K562 (cell line): ENCODE results near the gene ANO3.

Experiments used
- ATF2 ChIP-seq: sonication (generic); formaldehyde crosslinking; IDR thresholded peaks from 2 replicates; pipeline ENCODE4 v1.8.1; 2022; ENCODE audit warnings: missing genetic modification reagents
- CBX5 ChIP-seq: IDR thresholded peaks from 2 replicates; pipeline ENCODE4 v1.6.1; 2014; ENCODE audit warnings: low read depth, borderline replicate concordance
- CREB1 ChIP-seq, 2 experiments: sonication (generic) in 1 of 2; formaldehyde crosslinking in 1 of 2; IDR thresholded peaks; 2 replicates each; pipeline versions ENCODE4 v1.6.1 to v1.8.0; 2012 to 2022; ENCODE audit warnings: inconsistent platforms in 1 of 2, mild to moderate bottlenecking in 1 of 2, missing genetic modification reagents in 1 of 2, moderate library complexity in 1 of 2
- DNMT1 ChIP-seq: fragments of 450-650 bp; IDR thresholded peaks from 2 replicates; pipeline ENCODE4 v1.6.1; 2016; ENCODE audit warnings: antibody characterized with exemption, mild to moderate bottlenecking
- FOXP1 ChIP-seq: sonication (generic); formaldehyde crosslinking; IDR thresholded peaks from 2 replicates; pipeline ENCODE4 v1.8.0; 2022; ENCODE audit warnings: mild to moderate bottlenecking, missing genetic modification reagents
- SREBF1 ChIP-seq: fragments of 150-350 bp; IDR thresholded peaks from 2 replicates; pipeline ENCODE4 v1.6.1; 2014; ENCODE audit warnings: antibody characterized with exemption, low read depth, low read length, borderline replicate concordance
- ZBTB11 ChIP-seq, 3 experiments: fragments of 200-800 bp in 1 of 3; fragments of 250-450 bp in 1 of 3; fragments of 450-650 bp in 1 of 3; sonication (Bioruptor Pico) in 1 of 3; sonication (Bioruptor generic) in 1 of 3; formaldehyde crosslinking in 1 of 3; IDR thresholded peaks; 2 replicates each; pipeline versions ENCODE4 v1.6.1 to v1.8.0; 2016 to 2022; ENCODE audit warnings: mild to moderate bottlenecking in 2 of 3, missing genetic modification characterization in 2 of 3, missing compliant biosample characterization in 1 of 3, moderate library complexity in 1 of 3
- ZBTB2 ChIP-seq: fragments of 450-650 bp; IDR thresholded peaks from 2 replicates; pipeline ENCODE4 v1.6.1; 2016; ENCODE audit warnings: antibody characterized with exemption
- ZNF23 ChIP-seq: fragments of 250-450 bp; sonication (Bioruptor Pico); IDR thresholded peaks from 2 replicates; pipeline ENCODE4 v1.4.0; 2020; ENCODE audit warnings: mild to moderate bottlenecking
- TF ChIP-seq, protein P1 (sequence below), 3 experiments: IDR thresholded peaks in 2 of 3; conservative IDR thresholded peaks in 1 of 3; 2 replicates each; pipeline ENCODE4 v1.5.1; 2011 to 2012; ENCODE audit warnings: low read length in 3 of 3, mild to moderate bottlenecking in 3 of 3, control low read depth in 2 of 3, improper control_type of control experiment in 1 of 3, inconsistent platforms in 1 of 3, low read depth in 1 of 3, mixed read lengths in 1 of 3, moderate library complexity in 1 of 3; ENCODE audit not compliant: insufficient read depth in 2 of 3

DNA sequence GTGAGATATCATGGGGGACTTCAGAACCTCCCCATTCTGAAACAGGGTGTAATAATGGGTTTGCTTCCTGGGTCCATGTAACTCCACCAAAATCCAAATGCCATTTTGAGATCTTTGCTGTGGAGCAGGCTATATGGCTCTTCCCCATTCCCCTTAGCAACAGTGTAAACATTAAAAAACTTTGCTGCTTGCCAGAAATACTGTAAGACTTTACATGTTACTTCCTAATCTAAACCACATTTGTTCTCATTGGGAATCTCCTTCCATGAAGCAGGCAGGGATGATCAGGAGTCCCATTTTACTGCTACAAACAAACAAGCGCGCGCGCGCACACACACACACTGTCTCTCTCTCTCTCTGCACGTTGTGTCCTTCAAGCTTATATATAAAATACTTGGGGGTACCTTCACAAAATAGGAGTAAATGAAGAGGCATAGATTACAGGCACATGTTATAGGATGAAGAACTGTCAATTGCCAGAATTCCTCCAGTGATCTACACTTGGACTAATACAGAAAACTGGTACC is 86.5 kb downstream of the ANO3 start:
- no peak for TF ChIP-seq ZBTB2
- TF ChIP-seq, protein P1, sequence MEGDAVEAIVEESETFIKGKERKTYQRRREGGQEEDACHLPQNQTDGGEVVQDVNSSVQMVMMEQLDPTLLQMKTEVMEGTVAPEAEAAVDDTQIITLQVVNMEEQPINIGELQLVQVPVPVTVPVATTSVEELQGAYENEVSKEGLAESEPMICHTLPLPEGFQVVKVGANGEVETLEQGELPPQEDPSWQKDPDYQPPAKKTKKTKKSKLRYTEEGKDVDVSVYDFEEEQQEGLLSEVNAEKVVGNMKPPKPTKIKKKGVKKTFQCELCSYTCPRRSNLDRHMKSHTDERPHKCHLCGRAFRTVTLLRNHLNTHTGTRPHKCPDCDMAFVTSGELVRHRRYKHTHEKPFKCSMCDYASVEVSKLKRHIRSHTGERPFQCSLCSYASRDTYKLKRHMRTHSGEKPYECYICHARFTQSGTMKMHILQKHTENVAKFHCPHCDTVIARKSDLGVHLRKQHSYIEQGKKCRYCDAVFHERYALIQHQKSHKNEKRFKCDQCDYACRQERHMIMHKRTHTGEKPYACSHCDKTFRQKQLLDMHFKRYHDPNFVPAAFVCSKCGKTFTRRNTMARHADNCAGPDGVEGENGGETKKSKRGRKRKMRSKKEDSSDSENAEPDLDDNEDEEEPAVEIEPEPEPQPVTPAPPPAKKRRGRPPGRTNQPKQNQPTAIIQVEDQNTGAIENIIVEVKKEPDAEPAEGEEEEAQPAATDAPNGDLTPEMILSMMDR (IDR thresholded peaks at IDR 0.05 in 2 of 3, conservative IDR thresholded peaks at IDR 0.05 in 1 of 3; ENCODE audit: insufficient read depth in 2 of 3, low read depth in 1 of 3, low read length in 3 of 3) = no peak
- no peak for TF ChIP-seq ZBTB11 (CRISPR knock-in tag; IDR thresholded peaks at IDR 0.05)
- no peak for TF ChIP-seq FOXP1
- TF ChIP-seq ATF2 = no peak
- no peak for TF ChIP-seq CREB1 (IDR thresholded peaks at IDR 0.05)
- TF ChIP-seq CREB1 (CRISPR knock-in tag; IDR thresholded peaks at IDR 0.05) = no peak
- TF ChIP-seq SREBF1 = no peak
- TF ChIP-seq ZNF23 (CRISPR knock-in tag) = no peak
- no peak for TF ChIP-seq DNMT1
- no peak for TF ChIP-seq CBX5
